Keratinocyte (primary cell): Measurements from ENCODE around the gene MYBPC1. TPM values are rescaled to one million over a fixed set of nuclear protein-coding genes. Genes with fewer than 3 reads are reported as not detected.
A peak's percentile ranks its signal among the peaks of the same experiment; 100 is the strongest.
"Not testable (repeated sequence)": the region's sequence is repeated elsewhere in the genome, so short reads cannot be mapped to it uniquely, and the experiment has no call there.

Source experiments
- DNase-seq: peaks from one replicate; pipeline ENCODE4 v3.0.0-alpha.2; 2011; ENCODE audit warnings: low read depth, missing footprints, low spot score
- FAIRE-seq: peaks from 2 replicates; lab custom pipeline; 2011; peaks lifted over from hg19 to GRCh38; lab: Jason Lieb, UNC
- H2AFZ ChIP-seq: 2 replicates; pipeline ENCODE4 v1.6.0; 2012; ENCODE audit warnings: low read length, control low read depth, inconsistent platforms; ENCODE audit not compliant: control insufficient read depth
- H3K27ac ChIP-seq: 2 replicates; pipeline ENCODE4 v1.5.1; 2011; ENCODE audit warnings: low read length; ENCODE audit not compliant: control insufficient read depth, insufficient read depth
- H3K27me3 ChIP-seq: 3 replicates; pipeline ENCODE4 v1.6.0; 2011; ENCODE audit warnings: low read length; ENCODE audit not compliant: control insufficient read depth, insufficient read depth; ENCODE audit errors: extremely low read depth
- H3K36me3 ChIP-seq, 2 experiments: 2 replicates in 1 of 2; 3 replicates in 1 of 2; pipeline ENCODE4 v1.5.1; 2011; ENCODE audit warnings: low read length in 2 of 2, mild to moderate bottlenecking in 1 of 2; ENCODE audit not compliant: control insufficient read depth in 2 of 2, insufficient read depth in 2 of 2; ENCODE audit errors: extremely low read depth in 1 of 2
- H3K4me1 ChIP-seq: 3 replicates; pipeline ENCODE4 v1.5.1; 2011; ENCODE audit warnings: low read length; ENCODE audit not compliant: control insufficient read depth, insufficient read depth; ENCODE audit errors: extremely low read depth
- H3K4me2 ChIP-seq: 3 replicates; pipeline ENCODE4 v1.6.0; 2011; ENCODE audit warnings: low read depth, low read length; ENCODE audit not compliant: control insufficient read depth, insufficient read depth; ENCODE audit errors: extremely low read depth
- H3K4me3 ChIP-seq, 3 experiments: fragments of 200-600 bp in 1 of 3; sonication (generic) in 1 of 3; 2 replicates in 2 of 3; 3 replicates in 1 of 3; pipeline ENCODE4 v1.5.1; 2011 to 2016; ENCODE audit warnings: low read length in 3 of 3, mild to moderate bottlenecking in 3 of 3, control low read depth in 2 of 3, inconsistent platforms in 1 of 3, low read depth in 1 of 3, mixed read lengths in 1 of 3, mixed run types in 1 of 3, moderate library complexity in 1 of 3; ENCODE audit not compliant: control insufficient read depth in 2 of 3, insufficient read depth in 2 of 3; ENCODE audit errors: extremely low read depth in 1 of 3
- H3K79me2 ChIP-seq: 2 replicates; pipeline ENCODE4 v1.6.0; 2012; ENCODE audit warnings: low read length; ENCODE audit not compliant: control insufficient read depth, insufficient read depth
- H3K9ac ChIP-seq: 3 replicates; pipeline ENCODE4 v1.6.0; 2011; ENCODE audit warnings: low read length; ENCODE audit not compliant: control insufficient read depth, insufficient read depth; ENCODE audit errors: extremely low read depth
- H3K9me1 ChIP-seq: 3 replicates; pipeline ENCODE4 v1.6.0; 2011; ENCODE audit warnings: low read length; ENCODE audit not compliant: control insufficient read depth, insufficient read depth; ENCODE audit errors: extremely low read depth
- H3K9me3 ChIP-seq: 2 replicates; pipeline ENCODE4 v1.5.1; 2012; ENCODE audit warnings: low read depth, low read length; ENCODE audit not compliant: control insufficient read depth
- H4K20me1 ChIP-seq: 3 replicates; pipeline ENCODE4 v1.6.0; 2011; ENCODE audit warnings: low read length; ENCODE audit not compliant: control insufficient read depth, insufficient read depth; ENCODE audit errors: extremely low read depth
- CTCF ChIP-seq, 3 experiments: IDR thresholded peaks in 1 of 3; conservative IDR thresholded peaks in 1 of 3; optimal IDR thresholded peaks in 1 of 3; 2 replicates in 2 of 3; 3 replicates in 1 of 3; pipeline versions ENCODE3 to v1.5.1; 2011; ENCODE audit warnings: low read length in 3 of 3, mild to moderate bottlenecking in 3 of 3, moderate library complexity in 2 of 3, control low read depth in 1 of 3, inconsistent platforms in 1 of 3; ENCODE audit not compliant: insufficient read depth in 2 of 3; ENCODE audit errors: extremely low read depth in 1 of 3
- EZH2 ChIP-seq: IDR thresholded peaks from one replicate; pipeline ENCODE4 v1.6.1; 2012; ENCODE audit warnings: inconsistent platforms, mild to moderate bottlenecking, low read length, moderate library complexity
- dilution Hi-C: fragments of 300-500 bp; cut with MboI; formaldehyde crosslinking; loops from one replicate; pipeline ENCODE4 v1.7.0; 2020; ENCODE audit warnings: low sequenced_read_pairs; ENCODE audit not compliant: extremely low pct_ligation_motif_present
- polyA plus RNA-seq, 5 experiments: library from polyadenylated mRNA; depleted of rRNA in 3 of 5; stranded (reverse) in 3 of 5; stranded (forward) in 1 of 5; unstranded in 1 of 5; fragments of >200 nt; gene quantifications; 1 replicate in 1 of 5; 2 replicates in 3 of 5; 3 replicates in 1 of 5; pipeline versions ENCODE4 v1.2.1 to v1.2.3, GENCODE V29; 2011 to 2012; ENCODE audit warnings: missing spikeins in 2 of 5, low read depth in 1 of 5, low replicate concordance in 1 of 5
- small RNA-seq, 3 experiments: library from RNA; depleted of rRNA; stranded (forward); fragments of <200 nt; gene quantifications; one replicate each; pipeline ENCODE3, GENCODE V24; 2012; ENCODE audit warnings: low read depth in 3 of 3, low replicate concordance in 1 of 3; ENCODE audit not compliant: insufficient read length in 3 of 3

MYBPC1 gene
- polyA plus RNA-seq, 1 donor (not counting 4 experiments of a cell fraction or from before 2014, with no cell fraction given) = not detected

- Histone ChIP-seq H3K27me3 (no peaks in the 10 kb centered on the region), H3K9me3 (no peaks in the 10 kb centered on the region), H3K9me1 (no peaks in the 10 kb centered on the region), H2AFZ (no peak overlapping the region), H3K4me2 (no peak overlapping the region), H3K4me3 (no peak overlapping the region), H3K4me1 (no peaks in the 10 kb centered on the region), H3K79me2 (no peaks in the 10 kb centered on the region), H3K9ac (no peak overlapping the region), H3K36me3 (no peaks in the 10 kb centered on the region), H4K20me1 (no peaks in the 10 kb centered on the region), H3K27ac (no peak overlapping the region)
- DNase-seq = no peak
- dilution Hi-C loops = no loop called here
- FAIRE-seq = peak; percentile 44
- TF ChIP-seq CTCF (optimal IDR thresholded peaks at IDR 0.05 in 1 of 3, IDR thresholded peaks at IDR 0.05 in 1 of 3, conservative IDR thresholded peaks at IDR 0.05 in 1 of 3; ENCODE audit: extremely low read depth in 1 of 3, insufficient read depth in 2 of 3, low read length in 3 of 3) (no peak), EZH2 (no peak)
Measured at GRCh38 chr12:101733166-101733565, 138.4 kb downstream of the MYBPC1 start.

GRCh38 chr12:101734482-101734881 lies 139.7 kb downstream of the MYBPC1 start:
- H2AFZ ChIP-seq, DNase-seq, H4K20me1 ChIP-seq, H3K9ac ChIP-seq, H3K4me1 ChIP-seq, FAIRE-seq, H3K36me3 ChIP-seq, H3K27ac ChIP-seq, H3K9me1 ChIP-seq, H3K27me3 ChIP-seq, dilution Hi-C loops, H3K79me2 ChIP-seq, H3K4me2 ChIP-seq, H3K4me3 ChIP-seq, H3K9me3 ChIP-seq: not testable (repeated sequence)

Small RNA genes lying within 50 kb of the gene (small RNA-seq; reads per million reads assigned to genes)
- 0 reads per million in 3 experiments for gene RNY1P16

Other genes with a start within 250 kb of the MYBPC1 start
- gene ARL1, start 187.2 kb upstream of the MYBPC1 start, polyA plus RNA-seq = 60.0 to 102 TPM (median 83.1 TPM) in 3 replicates
- gene SPIC, start 119.6 kb upstream of the MYBPC1 start, polyA plus RNA-seq = not detected in 3 replicates
- 4.7 to 12.7 TPM (median 7.8 TPM) in 3 replicates for gene CHPT1, start 102.7 kb downstream of the MYBPC1 start, polyA plus RNA-seq
- 0.09 to 0.16 TPM (median 0.13 TPM) in 3 replicates for gene SYCP3, start 144.5 kb downstream of the MYBPC1 start, polyA plus RNA-seq
- 30.4 to 35.7 TPM (median 33.0 TPM) in 3 replicates for gene GNPTAB, start 236.0 kb downstream of the MYBPC1 start, polyA plus RNA-seq